ACC112 (cell line): ENCODE results near the gene YIPF2.
"Not testable (repeated sequence)": the region's sequence is repeated elsewhere in the genome, so short reads cannot be mapped to it uniquely, and the experiment has no call there.

Source experiments
- H2AFZ ChIP-seq: fragments of 200-600 bp; sonication (generic); one replicate; pipeline ENCODE4 v1.6.0; 2017; ENCODE audit warnings: antibody characterized with exemption, low read length; ENCODE audit not compliant: unreplicated experiment
- H3K27ac ChIP-seq: fragments of 200-600 bp; sonication (generic); 2 replicates; pipeline ENCODE4 v1.5.1; 2014; ENCODE audit warnings: low read depth, mild to moderate bottlenecking, antibody characterized with exemption, low read length, moderate library complexity
- H3K27me3 ChIP-seq: fragments of 200-600 bp; sonication (generic); 2 replicates; pipeline ENCODE4 v1.6.1; 2014; ENCODE audit warnings: mild to moderate bottlenecking, antibody characterized with exemption, low read length, moderate library complexity, mixed read lengths; ENCODE audit not compliant: insufficient read depth
- H3K36me3 ChIP-seq: fragments of 200-600 bp; sonication (generic); 2 replicates; pipeline ENCODE4 v1.6.1; 2016; ENCODE audit warnings: mild to moderate bottlenecking, antibody characterized with exemption, low read length, moderate library complexity, mixed read lengths; ENCODE audit not compliant: insufficient read depth
- H3K4me1 ChIP-seq: fragments of 200-600 bp; sonication (generic); one replicate; pipeline ENCODE4 v1.6.1; 2016; ENCODE audit warnings: low read length, mixed read lengths; ENCODE audit not compliant: insufficient read depth, unreplicated experiment, control insufficient read depth
- H3K4me3 ChIP-seq: fragments of 200-600 bp; sonication (generic); 2 replicates; pipeline ENCODE4 v1.5.1; 2014; ENCODE audit warnings: mild to moderate bottlenecking, low read depth, low read length
- H3K79me2 ChIP-seq: fragments of 200-600 bp; sonication (generic); one replicate; pipeline ENCODE4 v1.6.0; 2016; ENCODE audit warnings: low read length; ENCODE audit not compliant: control insufficient read depth, unreplicated experiment, insufficient read depth

YIPF2 gene

DNA sequence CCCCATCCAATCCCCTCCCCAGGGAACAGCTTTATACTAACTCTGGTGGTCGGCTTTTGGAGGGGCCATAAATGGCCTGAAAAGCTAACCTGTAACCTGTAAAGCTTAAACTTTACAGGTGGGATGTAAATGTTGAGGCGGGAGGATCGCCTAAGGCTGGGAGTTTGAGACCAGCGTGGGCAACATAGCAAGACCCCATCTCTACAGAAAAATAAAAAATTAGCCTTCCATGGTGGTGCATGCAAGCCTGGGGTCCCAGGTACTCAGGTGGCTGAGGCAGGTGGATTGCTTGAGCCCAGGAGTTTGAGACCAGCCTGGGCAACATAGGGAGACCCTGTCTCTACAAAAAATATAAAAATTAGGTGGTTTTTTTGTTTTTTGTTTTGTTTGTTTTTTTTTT is 38.6 kb downstream of the YIPF2 start:
- no peak overlapping the region for H2AFZ ChIP-seq
- no peaks in the 10 kb centered on the region for H3K27me3 ChIP-seq
- no peaks in the 10 kb centered on the region for H3K36me3 ChIP-seq
- H3K4me1 ChIP-seq = no peaks in the 10 kb centered on the region
- H3K27ac ChIP-seq = no peak overlapping the region
- no peak overlapping the region for H3K4me3 ChIP-seq
- H3K79me2 ChIP-seq = peaks cover 22% of the 10 kb centered on the region

DNA sequence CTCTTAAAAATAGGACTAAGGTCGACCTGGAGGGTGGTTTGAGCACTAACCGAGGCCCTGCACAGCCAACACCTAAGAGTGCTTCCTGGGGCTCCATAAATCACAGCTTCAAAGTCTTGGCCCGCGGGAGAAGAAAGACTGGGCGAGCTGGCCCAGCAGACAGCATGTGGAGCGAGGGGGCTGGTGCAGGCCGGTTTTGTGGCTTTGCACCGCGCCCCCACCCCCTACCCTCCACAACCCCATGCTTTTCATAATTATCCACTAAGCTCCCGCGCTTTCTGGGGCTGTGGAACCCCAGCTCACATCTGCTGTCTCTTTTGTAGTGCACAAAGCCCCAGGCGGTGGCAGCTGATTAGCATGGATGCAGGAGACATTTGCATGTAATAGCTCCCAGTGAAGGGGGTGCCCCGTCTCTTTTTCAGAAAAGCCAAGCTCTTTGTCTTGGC is 40.0 kb downstream of the YIPF2 start:
- Histone ChIP-seq H2AFZ (no peak overlapping the region), H3K36me3 (no peaks in the 10 kb centered on the region), H3K4me1 (no peaks in the 10 kb centered on the region), H3K4me3 (no peak overlapping the region), H3K27me3 (no peaks in the 10 kb centered on the region), H3K27ac (no peak overlapping the region), H3K79me2 (peaks cover 23% of the 10 kb centered on the region)

DNA sequence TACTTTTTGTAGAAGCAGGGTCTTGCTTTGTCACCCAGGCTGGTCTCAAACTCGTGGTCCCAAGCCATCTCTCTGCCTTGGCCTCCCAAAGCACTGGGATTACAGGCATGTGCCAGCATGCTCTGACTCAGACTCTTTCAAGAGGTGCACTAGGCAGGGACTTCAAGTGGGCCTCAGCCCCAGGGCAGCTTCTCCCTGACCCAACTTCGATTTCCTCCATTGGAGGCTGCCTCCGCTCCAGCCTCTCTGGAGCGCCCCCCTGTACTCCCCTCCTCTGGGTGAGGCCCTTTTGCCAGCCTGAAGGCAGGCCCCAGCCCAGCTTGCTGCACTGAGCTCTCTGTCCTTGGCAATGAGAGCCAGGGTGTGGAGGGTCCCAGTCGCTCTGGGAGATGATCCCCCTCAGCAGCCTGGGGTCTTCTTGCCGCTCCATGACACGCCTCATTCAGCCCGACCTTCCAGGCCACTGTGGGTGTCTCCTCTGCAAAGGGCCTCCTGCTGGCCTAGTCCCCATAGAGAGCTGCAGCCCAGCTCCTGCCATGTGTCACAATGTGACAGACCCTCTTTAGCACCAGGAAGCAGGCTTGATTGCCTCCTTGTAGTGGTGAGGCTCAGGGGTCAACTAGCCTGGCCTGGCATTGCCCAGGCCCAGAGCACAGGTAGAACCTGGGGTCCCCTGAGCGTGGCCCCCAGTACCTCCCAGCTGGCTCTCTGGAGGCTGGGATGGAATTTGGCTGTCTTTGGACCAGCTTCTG is 40.6 kb downstream of the YIPF2 start:
- no peak overlapping the region for H3K27ac ChIP-seq
- H3K4me1 ChIP-seq = no peaks in the 10 kb centered on the region
- no peak overlapping the region for H2AFZ ChIP-seq
- peaks cover 27% of the 10 kb centered on the region for H3K79me2 ChIP-seq
- H3K4me3 ChIP-seq = no peak overlapping the region
- H3K36me3 ChIP-seq = no peaks in the 10 kb centered on the region
- no peaks in the 10 kb centered on the region for H3K27me3 ChIP-seq

DNA sequence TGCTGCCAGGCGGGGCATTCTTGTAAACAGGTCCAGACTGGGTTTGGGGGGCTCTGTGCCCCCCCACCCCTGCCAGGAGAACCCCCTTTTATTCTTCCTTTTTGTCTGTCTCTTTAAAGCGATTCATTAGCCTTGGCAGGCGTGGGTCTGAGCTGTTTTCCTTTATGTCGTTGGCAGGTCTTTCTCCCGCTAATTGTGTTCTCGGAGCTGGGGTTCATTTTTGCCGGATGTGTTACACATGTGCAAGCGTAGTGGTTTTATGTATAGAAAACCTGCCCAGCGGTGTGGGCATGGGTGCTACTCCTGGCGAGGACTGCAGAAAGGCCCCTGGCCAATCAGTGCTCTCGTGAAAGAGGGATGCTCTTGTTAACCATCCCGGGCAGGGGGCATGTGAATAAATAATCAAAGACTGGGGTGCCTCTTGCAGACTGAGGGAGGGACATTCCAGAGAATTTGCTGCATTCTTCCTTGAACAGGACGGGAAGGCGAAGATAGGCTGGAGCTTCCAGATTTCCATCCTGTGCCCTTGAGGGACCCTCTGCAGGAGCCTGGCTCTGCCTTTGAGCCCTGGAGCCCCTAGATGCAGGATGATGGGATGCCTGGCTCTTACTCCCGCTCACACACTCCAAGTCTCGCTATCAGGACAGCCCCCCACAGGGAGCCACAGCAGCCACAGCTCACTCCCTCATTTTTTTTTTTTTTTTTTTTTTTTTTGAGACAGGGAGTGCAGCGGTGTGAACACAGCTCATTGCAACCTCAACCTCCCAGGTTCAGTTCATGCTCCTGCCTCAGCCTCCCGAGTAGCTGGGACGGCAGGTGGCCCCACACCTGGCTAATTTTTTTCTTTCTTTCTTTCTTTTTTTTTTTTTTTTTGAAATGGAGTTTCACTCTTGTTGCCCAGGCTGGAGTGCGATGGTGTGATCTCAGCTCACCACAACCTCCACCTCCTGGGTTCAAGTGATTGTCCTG is 43.0 kb downstream of the YIPF2 start:
- no peak overlapping the region for H3K4me3 ChIP-seq
- H3K79me2 ChIP-seq = peaks cover 38% of the 10 kb centered on the region
- no peak overlapping the region for H3K27ac ChIP-seq
- no peaks in the 10 kb centered on the region for H3K36me3 ChIP-seq
- no peak overlapping the region for H2AFZ ChIP-seq
- no peaks in the 10 kb centered on the region for H3K27me3 ChIP-seq
- H3K4me1 ChIP-seq = no peaks in the 10 kb centered on the region

DNA sequence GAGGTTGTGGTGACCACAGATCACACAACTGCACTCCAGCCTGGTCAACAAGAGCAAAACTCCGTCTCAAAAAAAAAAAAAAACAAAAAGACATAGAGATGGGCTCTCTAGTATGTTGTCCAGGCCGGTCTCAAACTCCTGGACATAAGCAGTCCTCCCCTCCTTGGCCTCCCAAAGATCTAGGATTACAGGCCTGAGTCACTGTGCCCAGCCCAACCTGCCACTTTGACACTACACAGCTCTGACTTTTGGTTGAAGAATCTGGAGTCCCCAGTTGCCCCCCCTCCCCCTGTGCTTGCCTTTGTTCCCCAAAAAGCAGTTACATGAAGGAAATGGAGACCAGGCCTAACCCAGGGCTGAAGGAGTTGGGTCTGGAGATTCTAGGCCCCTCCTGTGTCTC is 44.2 kb downstream of the YIPF2 start:
- Histone ChIP-seq H3K4me3 (no peak overlapping the region), H2AFZ (no peak overlapping the region), H3K4me1 (no peaks in the 10 kb centered on the region), H3K27me3 (no peaks in the 10 kb centered on the region), H3K27ac (no peak overlapping the region), H3K79me2 (peaks cover 46% of the 10 kb centered on the region), H3K36me3 (no peaks in the 10 kb centered on the region)

DNA sequence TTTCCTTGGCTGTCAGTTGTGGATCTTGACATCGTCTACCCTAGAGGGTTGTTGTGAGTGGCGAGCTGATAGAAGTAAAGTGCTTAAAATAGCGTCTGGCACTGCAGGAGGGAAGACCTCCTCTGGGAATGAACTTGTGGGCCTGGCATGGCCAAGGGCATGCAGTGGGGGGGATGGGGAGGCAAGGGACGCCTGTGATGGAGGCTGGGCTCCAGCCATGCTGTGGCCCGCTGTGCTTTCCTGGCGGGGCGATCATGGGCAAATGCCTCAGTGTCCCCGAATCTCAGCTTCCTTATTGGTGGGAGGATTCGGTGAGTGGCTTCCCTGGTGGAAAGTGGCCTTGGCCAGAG is 46.4 kb downstream of the YIPF2 start:
- Histone ChIP-seq H2AFZ (no peak overlapping the region), H3K36me3 (no peaks in the 10 kb centered on the region), H3K4me3 (no peak overlapping the region), H3K4me1 (peaks cover 11% of the 10 kb centered on the region), H3K27me3 (no peaks in the 10 kb centered on the region), H3K79me2 (peaks cover 55% of the 10 kb centered on the region), H3K27ac (no peak overlapping the region)

DNA sequence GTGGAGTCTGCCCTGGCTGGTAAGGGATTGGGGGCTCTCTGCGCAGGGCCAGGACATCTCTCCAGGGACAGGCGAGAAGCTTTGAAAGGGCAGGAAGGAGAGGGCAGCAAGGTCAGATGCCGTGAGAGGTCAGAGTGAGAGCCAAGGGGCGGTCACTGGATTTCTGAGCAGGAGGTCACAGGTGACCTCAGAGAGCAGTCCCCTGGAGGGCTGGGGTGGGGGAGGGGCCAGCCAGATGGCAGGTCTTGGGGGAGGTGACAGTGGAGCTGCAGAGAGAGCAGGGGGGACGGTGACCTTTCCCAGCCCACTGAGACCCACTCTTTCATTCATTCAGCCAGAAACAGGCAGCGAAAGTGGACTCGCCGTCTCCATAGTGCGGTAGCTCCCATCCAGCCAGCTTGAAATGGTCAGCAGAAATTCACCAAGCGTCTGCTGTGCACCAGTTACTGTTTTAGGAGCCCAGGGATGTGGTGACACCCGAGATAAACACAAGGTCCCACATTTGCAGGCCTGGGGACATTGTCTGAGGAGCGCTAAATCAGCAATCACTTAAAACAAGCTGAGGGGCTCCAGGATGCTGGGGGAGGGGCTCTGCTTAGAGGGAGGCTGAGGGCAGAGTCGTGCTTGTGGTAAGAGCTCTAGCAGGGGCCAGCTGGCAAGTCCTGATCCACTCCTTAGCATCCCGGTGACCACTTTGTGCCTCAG is 46.9 kb downstream of the YIPF2 start:
- H3K27me3 ChIP-seq = no peaks in the 10 kb centered on the region
- no peaks in the 10 kb centered on the region for H3K36me3 ChIP-seq
- no peak overlapping the region for H3K4me3 ChIP-seq
- H3K4me1 ChIP-seq = peaks cover 15% of the 10 kb centered on the region
- H3K27ac ChIP-seq = no peak overlapping the region
- peaks cover 55% of the 10 kb centered on the region for H3K79me2 ChIP-seq
- H2AFZ ChIP-seq = no peak overlapping the region

DNA sequence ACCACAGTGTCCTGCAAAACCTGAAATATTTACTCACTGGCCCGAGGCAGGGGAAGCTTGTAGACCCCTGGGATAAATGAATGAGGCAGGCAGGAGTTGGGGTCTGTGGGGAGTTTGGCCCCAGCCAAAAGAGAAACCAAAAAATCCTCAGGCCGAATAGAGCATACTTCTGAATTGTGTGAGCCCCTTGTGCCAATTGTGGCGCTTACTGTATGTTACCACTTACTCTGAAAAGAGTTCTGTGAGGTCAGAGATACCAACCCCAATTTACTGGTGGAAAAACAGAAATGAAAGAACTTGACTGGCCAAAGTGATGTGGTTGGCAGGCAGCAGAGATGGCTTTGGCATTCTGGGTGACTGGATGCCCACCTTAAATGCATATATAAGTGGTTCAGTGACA is 50.2 kb downstream of the YIPF2 start:
- peak overlapping the region; percentile 57; the same call in 1 of the 2 replicates for H3K4me3 ChIP-seq
- H3K27me3 ChIP-seq = no peaks in the 10 kb centered on the region
- H3K79me2 ChIP-seq = peaks cover 72% of the 10 kb centered on the region
- peaks cover 16% of the 10 kb centered on the region for H3K4me1 ChIP-seq
- no peak overlapping the region for H2AFZ ChIP-seq
- H3K36me3 ChIP-seq = no peaks in the 10 kb centered on the region
- peak overlapping the region; percentile 52 for H3K27ac ChIP-seq

DNA sequence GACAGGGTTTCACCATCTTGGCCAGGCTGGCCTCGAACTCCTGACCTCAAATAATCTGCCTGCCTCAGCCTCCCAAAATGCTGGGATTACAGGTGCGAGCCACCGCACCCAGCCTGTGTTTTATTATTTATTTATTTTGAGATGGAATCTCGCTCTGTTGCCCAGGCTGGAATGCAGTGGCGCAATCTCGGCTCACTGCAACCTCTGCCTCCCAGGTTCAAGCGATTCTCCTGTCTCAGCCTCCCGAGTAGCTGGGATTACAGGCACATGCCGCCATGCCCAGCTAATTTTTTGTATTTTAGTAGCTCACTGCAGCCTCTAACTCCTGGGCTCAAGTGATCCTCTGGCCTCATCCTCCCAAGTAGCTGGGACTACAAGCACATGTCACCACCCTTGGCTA is 50.8 kb downstream of the YIPF2 start:
- peak overlapping the region; percentile 52; the same call in 1 of the 2 replicates for H3K27ac ChIP-seq
- not testable (repeated sequence) for H3K36me3 ChIP-seq, H3K27me3 ChIP-seq, H3K4me3 ChIP-seq, H2AFZ ChIP-seq
- H3K4me1 ChIP-seq = peaks cover 16% of the 10 kb centered on the region
- peaks cover 73% of the 10 kb centered on the region for H3K79me2 ChIP-seq

DNA sequence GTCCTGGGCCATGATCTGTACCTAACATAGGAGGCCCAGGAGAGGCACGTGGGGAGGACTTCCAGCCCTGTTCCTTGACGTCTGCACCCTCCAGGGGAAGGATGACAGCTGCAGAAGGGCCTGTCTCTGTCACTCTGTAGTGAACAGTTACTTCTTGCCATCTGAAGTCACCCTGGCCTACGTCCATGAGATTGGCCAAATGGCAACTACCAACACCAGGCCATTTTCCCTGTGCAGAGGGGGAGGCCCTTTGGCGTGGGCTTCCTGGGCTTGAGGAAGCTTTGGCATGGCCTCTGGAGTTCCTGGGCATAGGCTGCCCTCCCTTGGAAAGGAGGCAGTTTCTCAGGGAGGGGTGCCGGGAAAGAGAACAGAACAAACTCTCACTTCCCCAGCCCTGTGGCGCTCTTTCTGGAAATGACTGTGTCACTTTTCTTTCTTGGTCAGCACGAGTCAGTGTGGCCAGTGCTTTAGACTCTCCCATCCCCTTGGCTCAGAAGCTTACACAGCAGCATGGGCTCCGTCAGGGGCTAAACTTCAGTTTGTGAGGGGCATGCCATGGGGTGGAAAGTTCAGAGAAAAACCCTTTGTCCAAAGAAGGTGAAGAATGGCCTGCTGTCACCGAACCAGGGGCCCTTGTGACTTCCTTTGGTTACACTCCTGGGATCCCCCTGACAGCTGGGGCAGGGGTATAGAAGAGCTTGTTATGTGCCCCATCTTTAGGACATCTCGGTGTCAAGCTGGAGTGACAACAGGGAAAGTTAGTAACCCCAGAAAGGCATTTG is 51.8 kb downstream of the YIPF2 start:
- peaks cover 16% of the 10 kb centered on the region for H3K4me1 ChIP-seq

More for the DNA sequence above, 51.8 kb downstream of the YIPF2 start:
- H2AFZ ChIP-seq = no peak overlapping the region
- H3K79me2 ChIP-seq = peaks cover 78% of the 10 kb centered on the region
- no peak overlapping the region for H3K4me3 ChIP-seq
- no peaks in the 10 kb centered on the region for H3K27me3 ChIP-seq
- no peak overlapping the region for H3K27ac ChIP-seq
- no peaks in the 10 kb centered on the region for H3K36me3 ChIP-seq
